HG03469 (cell line): ENCODE measurements around the gene MYLK2.
"Not testable (repeated sequence)": the region's sequence is repeated elsewhere in the genome, so short reads cannot be mapped to it uniquely, and the experiment has no call there.

ENCODE experiments used
- ATAC-seq: cut with Tn5 transposase; IDR thresholded peaks from one replicate; pipeline ENCODE4 v1.9.1; 2021; ENCODE audit warnings: mild to moderate bottlenecking, moderate library complexity, moderate number of reproducible peaks; ENCODE audit not compliant: unreplicated experiment

MYLK2 gene

GRCh38 chr20:31819083-31819784 lies at the start of gene MYLK2:
Gene MYLK2, plus strand, starts transcription at chr20:31819356. Its CDS starts 225 bp downstream, at chr20:31819581.
- no peak for ATAC-seq

GRCh38 chr20:31769681-31770080 lies 49.5 kb upstream of the MYLK2 start:
- no peak for ATAC-seq

DNA sequence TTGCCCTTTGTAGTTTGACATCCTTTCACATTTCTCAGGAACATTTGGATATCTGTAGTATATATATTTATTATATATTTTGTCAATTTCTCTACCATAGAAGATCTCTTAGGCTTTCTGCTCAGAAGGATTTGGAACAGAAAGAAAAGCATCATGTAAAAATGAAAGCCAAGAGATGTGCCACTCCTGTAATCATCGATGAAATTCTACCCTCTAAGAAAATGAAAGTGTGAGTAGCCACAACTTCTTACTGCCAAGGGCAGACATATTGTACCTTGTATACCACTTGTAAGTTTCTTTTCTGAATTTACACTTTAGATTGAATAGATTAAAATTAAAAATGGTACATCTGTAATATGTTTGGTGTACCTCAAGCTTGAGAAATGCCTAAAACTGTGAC lies 48.9 kb upstream of the MYLK2 start:
- ATAC-seq = no peak

DNA sequence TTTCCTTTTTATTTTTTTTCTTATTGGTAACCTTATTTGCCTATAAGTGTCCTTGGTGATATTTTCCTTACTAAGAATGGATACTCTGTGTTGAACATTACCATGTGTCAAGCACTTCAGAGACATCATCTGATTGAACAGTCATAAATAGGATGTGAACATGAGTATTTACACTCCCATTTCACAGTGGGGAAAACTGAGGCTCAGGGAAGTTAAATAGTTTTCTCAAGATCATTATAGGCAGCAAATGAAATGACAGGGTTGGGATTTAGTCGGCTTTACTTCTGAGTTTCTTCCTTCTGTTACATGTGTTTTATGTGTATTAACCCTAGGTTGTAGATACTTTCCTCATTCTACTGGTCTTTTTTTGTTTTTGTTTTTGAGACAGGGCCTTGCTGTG lies 44.7 kb upstream of the MYLK2 start:
- no peak for ATAC-seq

DNA sequence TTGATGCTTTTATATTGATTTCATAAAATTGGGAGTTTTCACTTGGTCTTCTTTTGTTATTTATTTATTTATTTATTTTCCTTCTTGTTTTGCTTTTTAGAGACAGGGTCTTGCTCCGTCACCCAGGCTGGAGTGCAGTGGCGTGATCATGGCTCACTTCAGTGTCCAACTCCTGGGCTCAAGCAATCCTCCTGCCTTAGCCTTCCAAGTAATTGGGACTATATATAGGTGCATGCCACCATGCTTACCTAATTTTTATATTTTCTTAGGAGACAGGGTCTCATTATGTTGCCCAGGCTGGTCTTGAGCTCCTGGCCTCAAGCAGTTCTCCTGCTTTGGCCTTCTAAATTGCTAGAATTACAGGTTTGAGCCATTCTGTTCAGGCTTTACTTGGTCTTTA lies 38.3 kb upstream of the MYLK2 start:
- no peak for ATAC-seq

- no peak for ATAC-seq
Measured at GRCh38 chr20:31781945-31782344, 37.2 kb upstream of the MYLK2 start.

DNA sequence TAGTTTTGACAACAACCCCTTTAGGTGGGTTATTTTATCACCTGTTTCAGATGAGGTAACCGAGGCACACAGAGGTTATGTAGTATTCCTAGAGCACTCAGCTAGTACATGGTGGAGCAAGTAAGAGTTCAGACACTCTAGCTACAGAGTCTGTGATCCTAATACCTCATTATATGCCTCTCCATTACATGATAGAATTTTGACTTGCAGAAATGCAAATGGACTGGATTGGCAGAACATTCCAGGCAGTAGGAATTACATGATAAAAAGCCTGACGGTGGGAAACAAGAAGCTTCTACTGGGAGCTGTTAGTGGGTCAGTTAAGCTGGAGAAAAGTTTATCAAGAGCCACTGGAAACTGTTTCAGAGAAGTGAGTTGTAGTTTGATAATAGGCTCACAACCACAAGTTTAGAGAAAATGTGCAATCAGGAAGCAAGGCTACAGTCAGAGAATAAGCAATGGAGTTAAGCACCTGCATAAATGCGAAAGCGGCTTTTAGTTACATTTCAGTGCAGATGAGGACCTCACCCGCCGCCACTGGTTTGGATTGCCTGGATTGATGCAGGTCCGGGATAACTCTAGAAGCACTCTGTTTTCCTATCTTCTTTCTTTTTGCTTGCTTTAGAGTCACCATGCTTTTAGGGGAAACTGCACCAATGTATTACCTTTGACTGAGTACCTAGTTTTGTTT lies 34.7 kb upstream of the MYLK2 start:
- no peak for ATAC-seq

- no peak for ATAC-seq
Measured at GRCh38 chr20:31785089-31785488, 34.1 kb upstream of the MYLK2 start.

DNA sequence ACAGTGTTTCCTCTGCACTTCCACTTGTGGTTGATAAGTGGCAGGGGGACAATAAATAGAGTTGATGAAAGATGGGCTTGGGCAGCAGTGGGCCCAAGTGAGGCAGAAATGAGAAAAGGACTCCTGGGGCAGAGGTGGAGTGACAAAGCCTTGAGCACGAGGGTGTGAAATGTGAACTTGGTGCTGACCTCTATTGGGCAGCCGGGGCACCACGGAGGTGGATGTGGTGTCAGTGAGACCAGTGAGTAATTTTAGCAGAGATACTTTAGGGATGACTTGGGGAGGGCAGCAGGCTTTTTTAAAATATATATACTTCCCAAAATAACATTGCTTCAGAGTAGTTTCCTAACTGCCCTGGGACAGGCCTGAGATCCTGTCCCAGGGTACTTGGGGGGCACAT lies 30.6 kb upstream of the MYLK2 start:
- no peak for ATAC-seq

DNA sequence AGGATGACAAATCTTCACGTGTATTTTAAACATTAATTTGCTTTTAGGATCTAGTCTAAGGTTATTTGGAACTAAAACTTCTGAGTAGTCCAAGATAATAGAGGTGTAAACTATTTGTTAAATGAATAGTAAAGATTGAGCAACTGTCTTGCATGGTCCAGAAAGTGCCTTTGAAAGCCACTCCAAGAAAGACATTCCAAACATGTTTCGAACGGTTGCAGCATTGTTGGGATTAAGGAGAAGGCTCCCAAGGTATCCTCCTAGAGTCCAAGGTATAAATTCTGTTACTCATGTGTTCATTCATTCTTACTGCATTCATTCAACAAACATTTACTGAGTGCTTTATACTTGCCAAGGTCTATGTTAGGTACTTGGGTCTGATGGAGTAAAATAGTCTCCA lies 28.8 kb upstream of the MYLK2 start:
- no peak for ATAC-seq

GRCh38 chr20:31797364-31797763 lies 21.8 kb upstream of the MYLK2 start:
- no peak for ATAC-seq

DNA sequence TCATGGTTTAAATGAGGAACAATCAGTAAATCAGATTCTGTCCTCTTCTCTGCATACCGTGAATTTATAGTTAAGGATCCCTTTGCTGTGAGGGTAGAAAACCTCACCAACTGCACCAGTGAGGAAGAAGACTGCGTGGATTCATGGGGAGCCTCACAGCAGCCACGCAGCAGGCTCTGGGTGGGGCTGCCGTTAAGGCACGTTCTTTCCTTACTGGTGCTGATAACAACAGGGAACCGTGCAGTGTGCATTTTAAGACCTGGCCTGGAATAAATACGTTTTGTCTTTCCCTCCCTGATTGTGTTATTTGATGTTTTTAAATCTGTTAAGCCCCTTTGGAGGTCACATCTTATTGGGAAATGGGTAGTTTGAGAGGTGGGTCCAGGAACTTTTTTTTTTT lies 17.6 kb upstream of the MYLK2 start:
- ATAC-seq = no peak

- ATAC-seq = no peak
Measured at GRCh38 chr20:31803552-31804291, 15.4 kb upstream of the MYLK2 start.

- no peak for ATAC-seq
Measured at GRCh38 chr20:31806564-31807355, 12.4 kb upstream of the MYLK2 start.

- ATAC-seq = no peak
Measured at GRCh38 chr20:31808481-31808880, 10.7 kb upstream of the MYLK2 start.

- no peak for ATAC-seq
Measured at GRCh38 chr20:31809661-31810060, 9.5 kb upstream of the MYLK2 start.

- no peak for ATAC-seq
Measured at GRCh38 chr20:31811198-31811597, 8.0 kb upstream of the MYLK2 start.

GRCh38 chr20:31811796-31812728 lies 7.1 kb upstream of the MYLK2 start:
- no peak for ATAC-seq

GRCh38 chr20:31813611-31814010 lies 5.5 kb upstream of the MYLK2 start:
- no peak for ATAC-seq

- not testable (repeated sequence) for ATAC-seq
Measured at GRCh38 chr20:31814142-31814541, 5.0 kb upstream of the MYLK2 start.
